K562 (cell line): ENCODE measurements around the gene GPR35. TPM values are rescaled to one million over a fixed set of nuclear protein-coding genes. Genes with fewer than 3 reads are reported as not detected.

Experiments used
- ATAC-seq: fragments of 200-7000 bp; cut with Tn5 transposase; 3 replicates; pipeline ENCODE4 v1.9.1; 2020; ENCODE audit warnings: moderate library complexity
- BruUV-seq: library from RNA; stranded (reverse); fragments of 400-500 nt; replicated peaks from 2 replicates; lab custom pipeline; 2021; lab: Mats Ljungman, UMichigan
- CTCF ChIA-PET: fragments of 300-600 bp; formaldehyde crosslinking; extraction: SDS; loops from one replicate; lab custom pipeline; 2021; ENCODE audit warnings: low intra/inter-chr PET ratio; lab: Yijun Ruan, JAX
- POLR2A ChIA-PET: fragments of 300-600, 350-650 bp; sonication (Branson Sonifier 250); formaldehyde crosslinking; extraction: SDS; loops from one replicate; lab custom pipeline; 2021; ENCODE audit warnings: antibody characterized with exemption, inconsistent platforms; lab: Yijun Ruan, JAX
- DNase-seq, 4 experiments: peaks; one replicate each; pipeline versions ENCODE4 v3.0.0 to v3.0.0-alpha.2; 2011 to 2018; ENCODE audit warnings: low spot score in 3 of 4, mixed read lengths in 3 of 4; ENCODE audit errors: extremely low read depth in 1 of 4
- FAIRE-seq: peaks from 2 replicates; lab custom pipeline; 2011; peaks lifted over from hg19 to GRCh38; lab: Jason Lieb, UNC
- H2AFZ ChIP-seq: 2 replicates; pipeline ENCODE4 v1.6.0; 2011; ENCODE audit warnings: low read depth, low read length, control low read depth, inconsistent platforms
- H3K27ac ChIP-seq: fragments of 200-600 bp; 3 replicates; pipeline ENCODE4 v1.8.0; 2011; ENCODE audit warnings: low read depth, mild to moderate bottlenecking, control low read depth, inconsistent platforms, low read length, moderate library complexity, mixed read lengths; ENCODE audit errors: extremely low read depth
- H3K27me3 ChIP-seq, 2 experiments: fragments of 300-600 bp in 1 of 2; 2 replicates in 1 of 2; 3 replicates in 1 of 2; pipeline versions ENCODE4 v1.6.0 to v1.8.0; 2011; ENCODE audit warnings: inconsistent platforms in 2 of 2, low read length in 2 of 2, mild to moderate bottlenecking in 1 of 2, mixed read lengths in 1 of 2, moderate library complexity in 1 of 2; ENCODE audit not compliant: control insufficient read depth in 2 of 2, insufficient read depth in 2 of 2
- H3K36me3 ChIP-seq: fragments of 300-600 bp; 3 replicates; pipeline ENCODE4 v1.8.0; 2011; ENCODE audit warnings: mild to moderate bottlenecking, low read length, inconsistent platforms; ENCODE audit not compliant: control insufficient read depth, insufficient read depth
- H3K4me1 ChIP-seq, 2 experiments: fragments of 200-600 bp in 1 of 2; replicated peaks in 1 of 2; 2 replicates in 1 of 2; 3 replicates in 1 of 2; pipeline versions ENCODE4 v1.5.1 to v1.8.0; 2011; ENCODE audit warnings: inconsistent platforms in 2 of 2, low read length in 2 of 2, mild to moderate bottlenecking in 1 of 2, mixed read lengths in 1 of 2, moderate library complexity in 1 of 2; ENCODE audit not compliant: control insufficient read depth in 2 of 2, insufficient read depth in 2 of 2
- H3K4me2 ChIP-seq: 2 replicates; pipeline ENCODE4 v1.6.1; 2011; ENCODE audit warnings: low read length, control low read depth, inconsistent platforms, mixed read lengths; ENCODE audit not compliant: insufficient read depth
- H3K4me3 ChIP-seq: fragments of 200-600 bp; sonication (generic), shearing (Covaris generic); 2 replicates; pipeline ENCODE4 v1.5.1; 2016; ENCODE audit warnings: control low read depth, inconsistent platforms
- H3K79me2 ChIP-seq: fragments of 200-600 bp; 3 replicates; pipeline ENCODE4 v1.8.0; 2011; ENCODE audit warnings: low read length, inconsistent platforms; ENCODE audit not compliant: control insufficient read depth, insufficient read depth
- H3K9ac ChIP-seq, 2 experiments: 2 replicates each; pipeline versions ENCODE4 v1.6.0 to v1.6.1; 2011; ENCODE audit warnings: low read depth in 2 of 2, low read length in 2 of 2, control low read depth in 1 of 2, inconsistent platforms in 1 of 2, mild to moderate bottlenecking in 1 of 2, mixed read lengths in 1 of 2; ENCODE audit not compliant: insufficient read depth in 1 of 2
- H3K9me1 ChIP-seq: one replicate; pipeline ENCODE4 v1.6.0; 2011; ENCODE audit warnings: inconsistent platforms, mild to moderate bottlenecking, low read length, moderate library complexity; ENCODE audit not compliant: control insufficient read depth, insufficient read depth
- H3K9me3 ChIP-seq: replicated peaks from 2 replicates; pipeline ENCODE4 v1.5.1; 2011; ENCODE audit warnings: low read depth, low read length, inconsistent platforms; ENCODE audit not compliant: control insufficient read depth, insufficient read depth
- H4K20me1 ChIP-seq: replicated peaks from 2 replicates; pipeline ENCODE4 v1.6.1; 2011; ENCODE audit warnings: low read length, inconsistent platforms, mixed read lengths; ENCODE audit not compliant: control insufficient read depth, insufficient read depth
- FIP1L1 ChIP-seq: fragments of 200-400 bp; formaldehyde crosslinking; IDR thresholded peaks from 2 replicates; pipeline ENCODE4 v1.6.1; 2018; ENCODE audit warnings: mild to moderate bottlenecking, low read depth, low read length; ENCODE audit not compliant: poor library complexity, severe bottlenecking
- FOXJ3 ChIP-seq: sonication (generic); formaldehyde crosslinking; IDR thresholded peaks from 2 replicates; pipeline ENCODE4 v1.4.0; 2020; ENCODE audit warnings: mild to moderate bottlenecking, missing genetic modification reagents
- GABPB2 ChIP-seq: fragments of 250-450 bp; sonication (Bioruptor Pico); conservative IDR thresholded peaks from 2 replicates; pipeline ENCODE4 v1.5.1; 2021; ENCODE audit warnings: mild to moderate bottlenecking
- HOXB6 ChIP-seq: fragments of 250-450 bp; sonication (Bioruptor Pico); IDR thresholded peaks from 2 replicates; pipeline ENCODE4 v1.5.1; 2022; ENCODE audit warnings: mild to moderate bottlenecking, borderline replicate concordance
- MAFF ChIP-seq: IDR thresholded peaks from 2 replicates; pipeline ENCODE4 v1.6.1; 2012; ENCODE audit warnings: low read length, improper control_type of control experiment
- RBBP5 ChIP-seq: fragments of 200-600 bp; sonication (generic); IDR thresholded peaks from 2 replicates; pipeline ENCODE4 v1.6.1; 2012; ENCODE audit warnings: borderline replicate concordance, mild to moderate bottlenecking, low read length, control low read depth, inconsistent platforms; ENCODE audit not compliant: insufficient read depth, poor library complexity, severe bottlenecking
- TCF3 ChIP-seq: sonication (generic); formaldehyde crosslinking; IDR thresholded peaks from 2 replicates; pipeline ENCODE4 v1.4.0; 2020; ENCODE audit warnings: mild to moderate bottlenecking, missing genetic modification reagents
- TRIM24 ChIP-seq, 2 experiments: fragments of 450-650 bp; IDR thresholded peaks; 2 replicates each; pipeline ENCODE4 v1.6.1; 2016
- ZC3H8 ChIP-seq: fragments of 450-650 bp; IDR thresholded peaks from 2 replicates; pipeline ENCODE4 v1.6.1; 2017
- ZFP30 ChIP-seq: fragments of 250-450 bp; sonication (Bioruptor Pico); IDR thresholded peaks from 2 replicates; pipeline ENCODE4 v1.8.0; 2022; ENCODE audit warnings: moderate library complexity, mild to moderate bottlenecking, inconsistent platforms, borderline replicate concordance
- ZNF140 ChIP-seq: fragments of 250-450 bp; sonication (Bioruptor Pico); IDR thresholded peaks from 2 replicates; pipeline ENCODE4 v1.8.0; 2021; ENCODE audit warnings: moderate library complexity, mild to moderate bottlenecking, inconsistent platforms
- ZNF696 ChIP-seq: fragments of 250-450 bp; sonication (Bioruptor Pico); conservative IDR thresholded peaks from 2 replicates; pipeline ENCODE4 v1.4.0; 2020; ENCODE audit warnings: mild to moderate bottlenecking, moderate library complexity
- ZSCAN32 ChIP-seq: fragments of 450-650 bp; formaldehyde crosslinking; IDR thresholded peaks from 2 replicates; pipeline ENCODE4 v1.4.0; 2020; ENCODE audit warnings: mild to moderate bottlenecking, moderate library complexity
- WGBS: fragments of 100-300 bp; shearing (Covaris generic); methylation state at CpG from one replicate; pipeline ENCODE4 v1.1.6; 2016; ENCODE audit warnings: low coverage, mixed read lengths; ENCODE audit not compliant: insufficient coverage; ENCODE audit errors: missing lambda C conversion rate; 5-methylcytosine and 5-hydroxymethylcytosine counted together
- in situ Hi-C: fragments of 300-500 bp; cut with MboI; formaldehyde crosslinking; loops from 4 replicates; pipeline ENCODE4 v1.15.0; 2018; ENCODE audit warnings: inconsistent platforms, mixed read lengths
- intact Hi-C: fragments of 100-400 bp; cut with micrococcal nuclease; formaldehyde crosslinking; loops from 2 replicates; pipeline ENCODE4 v1.14.2; 2022
- polyA plus RNA-seq, 8 experiments: library from polyadenylated mRNA; depleted of rRNA in 4 of 8; stranded (reverse) in 5 of 8; unstranded in 3 of 8; fragments of >200 nt; fragmentation: Nextera tagmentation in 2 of 8; fragmentation: Illumina TruSeq in 1 of 8; extraction: Ambion mirVana in 2 of 8; extraction: Trizol in 1 of 8; gene quantifications; 2 replicates each; pipeline versions ENCODE4 v1.2.1 to v1.2.3, GENCODE V29; 2011 to 2014; ENCODE audit warnings: inconsistent platforms in 1 of 8, missing spikeins in 1 of 8
- total RNA-seq, 7 experiments: library from RNA; depleted of rRNA in 6 of 7; stranded (reverse); fragments of >200 nt in 6 of 7; fragmentation: Illumina TruSeq in 2 of 7; extraction: Trizol in 2 of 7; gene quantifications; 2 replicates each; pipeline versions ENCODE4 v1.2.1 to v1.2.3, GENCODE V29; 2011 to 2021; ENCODE audit warnings: low replicate concordance in 1 of 7
- TF ChIP-seq, protein P1 (sequence below): fragments of 450-650 bp; formaldehyde crosslinking; IDR thresholded peaks from 2 replicates; pipeline ENCODE4 v1.4.0; 2020; ENCODE audit warnings: mild to moderate bottlenecking, moderate library complexity

Gene GPR35
- total and polyA plus RNA-seq, 9 of the 15 experiments (the other 6 are each of a cell fraction or from before 2014, with no cell fraction given), result 0.04 to 0.50 (median 0.29) TPM; not detected in 3

DNA sequence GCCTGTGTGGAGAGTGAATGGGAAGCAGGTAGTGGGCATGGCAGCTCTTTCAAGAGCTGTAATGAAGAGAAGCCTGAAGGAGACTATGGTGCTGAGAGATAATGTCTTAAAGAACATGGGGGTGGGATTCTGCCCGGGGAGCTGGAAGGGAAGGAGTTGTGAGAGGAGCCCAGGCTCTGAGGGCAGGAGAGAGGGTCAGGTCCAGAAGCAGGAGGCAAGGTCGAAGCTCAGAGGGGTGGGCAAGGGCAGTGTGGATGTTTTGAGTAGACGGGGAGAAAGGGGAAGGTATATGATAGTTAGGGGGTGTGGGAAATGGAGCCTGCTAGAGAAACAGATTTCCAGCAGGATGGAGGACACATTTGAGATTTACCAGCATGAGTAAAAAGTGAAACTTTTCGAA is 36.6 kb upstream of the GPR35 start:
- Histone ChIP-seq H3K9me3 (no peaks in the 10 kb centered on the region), H3K4me1 (peaks cover 17 to 51% of the 10 kb centered on the region in 2 experiments), H3K4me2 (no peak overlapping the region; the same call in 1 of the 2 replicates), H3K9me1 (no peaks in the 10 kb centered on the region), H3K27ac (no peak overlapping the region), H3K9ac (peak overlapping the region in 1 of 2 experiments; percentile 60; a peak in 1 of 4 replicates), H3K79me2 (peaks cover 40% of the 10 kb centered on the region), H3K36me3 (peaks cover 28% of the 10 kb centered on the region; the same call in 2 of the 3 replicates), H3K27me3 (no peaks in the 10 kb centered on the region), H2AFZ (no peak overlapping the region), H3K4me3 (no peak overlapping the region), H4K20me1 (no peaks in the 10 kb centered on the region; the same call in 1 of the 2 replicates)
- no peak for FAIRE-seq
- in situ Hi-C loops, result no loop called here
- no peak for TF ChIP-seq RBBP5
- no peak for TF ChIP-seq ZNF696
- no peak for TF ChIP-seq HOXB6 (CRISPR knock-in tag)
- TF ChIP-seq ZNF140 (CRISPR knock-in tag), result no peak
- TF ChIP-seq TCF3, result no peak
- TF ChIP-seq MAFF, result no peak
- DNase-seq, result no peak
- 24% methylated on average over 3 of the region's 4 CpGs for WGBS
- ChIA-PET POLR2A (interaction anchor here (0.6 to 1.4 kb wide), 2 partner anchors 9 to 92 kb away, joined by 3 to 4 read pairs; no protein-coding TSS in a partner anchor), CTCF (no interaction called here)
- no peak for ATAC-seq
- BruUV-seq, result no TSS peak
- intact Hi-C loops, result no loop called here

DNA sequence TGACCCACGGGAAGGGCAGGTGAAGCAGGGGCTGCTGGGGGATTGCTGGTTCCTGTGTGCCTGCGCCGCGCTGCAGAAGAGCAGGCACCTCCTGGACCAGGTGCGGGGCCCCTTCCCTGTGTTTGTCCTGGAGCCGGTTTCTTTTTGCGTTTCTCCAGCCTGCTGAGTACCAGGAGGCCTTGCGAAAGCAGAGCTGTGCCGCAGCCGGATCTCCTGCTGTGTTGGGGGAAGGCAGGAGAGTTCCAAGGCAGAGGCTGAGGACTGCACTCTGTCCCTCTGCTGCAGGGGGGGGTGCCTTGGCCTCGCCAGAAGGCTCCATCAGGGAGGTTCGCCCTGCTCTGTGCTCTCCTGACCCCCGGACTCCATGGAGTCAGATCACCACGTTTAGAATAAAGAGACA is 35.9 kb upstream of the GPR35 start:
- Histone ChIP-seq H3K4me1 (peaks cover 12 to 47% of the 10 kb centered on the region in 2 experiments), H3K4me3 (no peak overlapping the region), H3K9me3 (no peaks in the 10 kb centered on the region), H3K79me2 (peaks cover 37% of the 10 kb centered on the region), H3K27ac (no peak overlapping the region), H4K20me1 (no peaks in the 10 kb centered on the region; the same call in 1 of the 2 replicates), H3K4me2 (no peak overlapping the region), H2AFZ (no peak overlapping the region), H3K9ac (no peak overlapping the region), H3K27me3 (no peaks in the 10 kb centered on the region), H3K9me1 (no peaks in the 10 kb centered on the region), H3K36me3 (peaks cover 28% of the 10 kb centered on the region; the same call in 2 of the 3 replicates)
- FAIRE-seq, result no peak
- ChIA-PET POLR2A (no interaction called here), CTCF (no interaction called here)
- no TSS peak for BruUV-seq
- intact Hi-C loops (no loop called here), in situ Hi-C loops (no loop called here)
- WGBS, result 58% methylated on average over 4 of the region's 14 CpGs
- no peak for DNase-seq
- no peak for ATAC-seq
- TF ChIP-seq TRIM24 (IDR thresholded peaks at IDR 0.05) (no peak), FIP1L1 (no peak), ZFP30 (no peak), GABPB2 (CRISPR knock-in tag) (no peak), FOXJ3 (CRISPR knock-in tag) (no peak), ZC3H8 (no peak), ZSCAN32 (CRISPR knock-in tag) (no peak)
- TF ChIP-seq, protein P1, sequence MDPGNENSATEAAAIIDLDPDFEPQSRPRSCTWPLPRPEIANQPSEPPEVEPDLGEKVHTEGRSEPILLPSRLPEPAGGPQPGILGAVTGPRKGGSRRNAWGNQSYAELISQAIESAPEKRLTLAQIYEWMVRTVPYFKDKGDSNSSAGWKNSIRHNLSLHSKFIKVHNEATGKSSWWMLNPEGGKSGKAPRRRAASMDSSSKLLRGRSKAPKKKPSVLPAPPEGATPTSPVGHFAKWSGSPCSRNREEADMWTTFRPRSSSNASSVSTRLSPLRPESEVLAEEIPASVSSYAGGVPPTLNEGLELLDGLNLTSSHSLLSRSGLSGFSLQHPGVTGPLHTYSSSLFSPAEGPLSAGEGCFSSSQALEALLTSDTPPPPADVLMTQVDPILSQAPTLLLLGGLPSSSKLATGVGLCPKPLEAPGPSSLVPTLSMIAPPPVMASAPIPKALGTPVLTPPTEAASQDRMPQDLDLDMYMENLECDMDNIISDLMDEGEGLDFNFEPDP (CRISPR knock-in tag), result no peak
